Smooth muscle cell of the coronary artery (primary cell): ENCODE results near the gene COPB1. TPM values are rescaled to one million over a fixed set of nuclear protein-coding genes. Genes with fewer than 3 reads are reported as not detected.

ENCODE experiments used
- total RNA-seq: library from RNA; depleted of rRNA; stranded (reverse); fragments of >200 nt; gene quantifications from 2 replicates; pipeline ENCODE4 v1.2.3, GENCODE V29; 2014; ENCODE audit warnings: low replicate concordance

Gene COPB1, protein sequence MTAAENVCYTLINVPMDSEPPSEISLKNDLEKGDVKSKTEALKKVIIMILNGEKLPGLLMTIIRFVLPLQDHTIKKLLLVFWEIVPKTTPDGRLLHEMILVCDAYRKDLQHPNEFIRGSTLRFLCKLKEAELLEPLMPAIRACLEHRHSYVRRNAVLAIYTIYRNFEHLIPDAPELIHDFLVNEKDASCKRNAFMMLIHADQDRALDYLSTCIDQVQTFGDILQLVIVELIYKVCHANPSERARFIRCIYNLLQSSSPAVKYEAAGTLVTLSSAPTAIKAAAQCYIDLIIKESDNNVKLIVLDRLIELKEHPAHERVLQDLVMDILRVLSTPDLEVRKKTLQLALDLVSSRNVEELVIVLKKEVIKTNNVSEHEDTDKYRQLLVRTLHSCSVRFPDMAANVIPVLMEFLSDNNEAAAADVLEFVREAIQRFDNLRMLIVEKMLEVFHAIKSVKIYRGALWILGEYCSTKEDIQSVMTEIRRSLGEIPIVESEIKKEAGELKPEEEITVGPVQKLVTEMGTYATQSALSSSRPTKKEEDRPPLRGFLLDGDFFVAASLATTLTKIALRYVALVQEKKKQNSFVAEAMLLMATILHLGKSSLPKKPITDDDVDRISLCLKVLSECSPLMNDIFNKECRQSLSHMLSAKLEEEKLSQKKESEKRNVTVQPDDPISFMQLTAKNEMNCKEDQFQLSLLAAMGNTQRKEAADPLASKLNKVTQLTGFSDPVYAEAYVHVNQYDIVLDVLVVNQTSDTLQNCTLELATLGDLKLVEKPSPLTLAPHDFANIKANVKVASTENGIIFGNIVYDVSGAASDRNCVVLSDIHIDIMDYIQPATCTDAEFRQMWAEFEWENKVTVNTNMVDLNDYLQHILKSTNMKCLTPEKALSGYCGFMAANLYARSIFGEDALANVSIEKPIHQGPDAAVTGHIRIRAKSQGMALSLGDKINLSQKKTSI
- total RNA-seq, result 252 and 296 TPM in 2 replicates

DNA sequence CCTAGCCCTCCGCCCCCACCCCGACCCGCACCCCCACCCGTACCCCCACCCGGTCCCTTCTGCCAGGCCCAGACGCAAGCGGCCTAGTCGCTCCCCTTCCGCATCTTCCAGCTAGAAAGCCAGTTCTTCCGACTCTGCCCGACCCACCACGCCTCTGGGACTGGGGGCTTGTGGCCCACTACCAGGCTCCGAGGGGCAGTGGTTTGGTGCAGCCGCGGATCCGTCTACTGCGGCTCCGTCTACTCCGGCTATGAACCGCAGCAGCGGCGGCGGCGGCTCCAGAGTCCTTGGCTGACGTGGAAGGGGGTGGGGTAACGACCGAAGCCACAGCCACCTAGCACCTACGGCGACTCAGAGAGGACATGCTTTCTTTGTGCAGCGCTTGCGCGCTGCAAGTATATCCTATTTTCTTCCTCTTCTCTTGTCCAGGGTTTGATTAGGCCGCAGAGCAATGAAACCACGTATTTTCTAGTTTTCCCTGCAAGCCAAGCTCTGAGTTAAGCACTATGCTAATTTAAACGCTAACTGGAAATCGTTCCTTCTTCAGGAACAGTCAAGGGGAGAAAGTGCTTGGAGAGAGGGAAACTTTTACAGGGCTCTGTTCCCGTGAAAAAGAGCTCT, at the start of gene COPB1:
COPB1 (minus strand) TSS at position 252 of the 621 bp plus-strand sequence. CDS start 883 bp downstream, outside the sequence.

DNA sequence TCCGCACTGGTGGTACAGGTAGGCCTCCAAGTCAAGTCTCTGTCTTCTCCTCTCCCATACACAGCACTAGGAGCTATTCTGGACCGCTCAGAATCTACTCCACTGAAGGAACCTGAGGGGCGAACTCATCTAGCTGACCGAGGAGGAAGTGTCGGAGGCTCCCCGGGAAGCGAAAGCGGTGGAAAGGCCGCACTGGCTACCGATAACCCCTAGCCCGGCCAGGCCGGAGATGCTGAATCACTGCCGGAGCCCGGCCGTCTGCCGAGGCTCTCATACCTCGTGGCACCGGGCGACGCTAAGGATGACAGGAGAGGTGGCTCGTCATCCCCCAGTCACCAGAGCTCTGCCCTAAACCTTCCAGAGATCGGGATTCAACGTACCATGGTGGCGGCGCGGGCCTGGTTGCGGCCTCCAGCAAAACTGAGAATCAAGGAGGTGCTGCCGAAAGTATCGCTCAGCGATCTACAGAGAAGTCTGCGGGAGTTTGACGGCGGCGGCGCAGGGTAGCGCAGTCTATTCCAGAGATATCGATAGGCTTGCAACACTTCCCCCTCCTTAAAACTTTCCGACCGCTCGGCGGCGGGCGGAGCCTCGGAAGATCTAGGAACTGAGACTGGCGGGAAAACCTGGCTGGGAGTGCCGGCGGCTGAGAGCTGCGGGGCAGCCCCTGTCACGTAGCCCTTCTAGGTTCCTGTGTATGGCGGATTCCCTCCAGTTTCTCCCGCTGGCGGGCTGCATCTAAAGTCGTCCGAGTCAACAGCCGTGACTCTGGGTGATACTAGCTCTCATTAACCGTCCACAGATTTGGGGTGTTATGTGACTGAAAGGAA, 20.5 kb upstream of the COPB1 start, which contains the start of gene PSMA1:
PSMA1 (minus strand) TSS at position 470 of the 830 bp plus-strand sequence; CDS start at position 383, 87 bp downstream.

Other genes with a start within 250 kb of the COPB1 start
- gene RRAS2, start 140.6 kb downstream of the COPB1 start, total RNA-seq, result 47.6 and 96.4 TPM in 2 replicates
- gene PSMA1, start 20.6 kb upstream of the COPB1 start, total RNA-seq, result 70.1 and 148 TPM in 2 replicates
- 0.23 and 0.35 TPM in 2 replicates for gene PDE3B, start 144.0 kb upstream of the COPB1 start, total RNA-seq